Measurements from ENCODE around the gene LYPLAL1. TPM values are rescaled to one million over a fixed set of nuclear protein-coding genes. Genes with fewer than 3 reads are reported as not detected.

Gene LYPLAL1
- polyA plus RNA-seq, 1 experiment: 30.1 TPM

- TF ChIP-seq CTCF (IDR thresholded peaks at IDR 0.05; ENCODE audit: low read depth, low read length): no peak
- ChIA-PET CTCF (no interaction called here), POLR2A (no interaction called here)
- no peaks in the 10 kb centered on the region for H3K9me3 ChIP-seq (ENCODE audit: control insufficient read depth, insufficient read depth, low read length)
- H3K27ac ChIP-seq (ENCODE audit: low read depth, low read length): no peak overlapping the region
- no peak for DNase-seq (ENCODE audit: low read depth, low spot score)
- H3K27me3 ChIP-seq (ENCODE audit: control insufficient read depth, insufficient read depth, low read length): no peaks in the 10 kb centered on the region
- H3K4me3 ChIP-seq (ENCODE audit: low read depth, low read length): no peak overlapping the region
These were observed 10.7 kb downstream of the LYPLAL1 start for GRCh38 chr1:219184337-219184736.

GRCh38 chr1:219185486-219186117, 11.9 kb downstream of the LYPLAL1 start:
- Histone ChIP-seq H3K4me3 (ENCODE audit: low read depth, low read length) (no peak overlapping the region), H3K27ac (ENCODE audit: low read depth, low read length) (no peak overlapping the region), H3K27me3 (ENCODE audit: control insufficient read depth, insufficient read depth, low read length) (no peaks in the 10 kb centered on the region), H3K9me3 (ENCODE audit: control insufficient read depth, insufficient read depth, low read length) (no peaks in the 10 kb centered on the region)
- CTCF ChIA-PET: no interaction called here
- no peak for TF ChIP-seq CTCF (IDR thresholded peaks at IDR 0.05; ENCODE audit: low read depth, low read length)
- POLR2A ChIA-PET: no interaction called here
- no peak for DNase-seq (ENCODE audit: low read depth, low spot score)

- Histone ChIP-seq H3K9me3 (ENCODE audit: control insufficient read depth, insufficient read depth, low read length) (no peaks in the 10 kb centered on the region), H3K27me3 (ENCODE audit: control insufficient read depth, insufficient read depth, low read length) (no peaks in the 10 kb centered on the region), H3K27ac (ENCODE audit: low read depth, low read length) (no peak overlapping the region), H3K4me3 (ENCODE audit: low read depth, low read length) (no peak overlapping the region)
- POLR2A ChIA-PET: interaction anchor here (1.2 to 2.5 kb wide), 2 partner anchors 14 to 15 kb away, joined by 3 to 7 read pairs; partner anchors contain the start of gene LYPLAL1
- CTCF ChIA-PET: interaction anchor here (0.7 to 2.3 kb wide), 6 partner anchors 13 to 859 kb away, joined by 3 to 11 read pairs (median 5); no protein-coding TSS in a partner anchor
- DNase-seq (ENCODE audit: low read depth, low spot score): no peak
- TF ChIP-seq CTCF (IDR thresholded peaks at IDR 0.05; ENCODE audit: low read depth, low read length): no peak
These were observed 14.7 kb downstream of the LYPLAL1 start for GRCh38 chr1:219188331-219188803.

- H3K27me3 ChIP-seq (ENCODE audit: control insufficient read depth, insufficient read depth, low read length): no peaks in the 10 kb centered on the region
- no peak overlapping the region for H3K27ac ChIP-seq (ENCODE audit: low read depth, low read length)
- DNase-seq (ENCODE audit: low read depth, low spot score): peak; percentile 27
- H3K4me3 ChIP-seq (ENCODE audit: low read depth, low read length): no peak overlapping the region
- ChIA-PET POLR2A (interaction anchor here (1.2 to 2.5 kb wide), 2 partner anchors 14 to 16 kb away, joined by 3 to 7 read pairs; partner anchors contain the start of gene LYPLAL1), CTCF (interaction anchor here (0.6 to 2.3 kb wide), 5 partner anchors 13 to 860 kb away, joined by 3 to 11 read pairs (median 4); no protein-coding TSS in a partner anchor)
- no peaks in the 10 kb centered on the region for H3K9me3 ChIP-seq (ENCODE audit: control insufficient read depth, insufficient read depth, low read length)
- TF ChIP-seq CTCF (IDR thresholded peaks at IDR 0.05; ENCODE audit: low read depth, low read length): no peak
These were observed 15.5 kb downstream of the LYPLAL1 start for GRCh38 chr1:219189021-219189824.
